T-helper 9 cell (primary cell): ENCODE measurements around the gene BCL2L15.
"Not testable (repeated sequence)": the region's sequence is repeated elsewhere in the genome, so short reads cannot be mapped to it uniquely, and the experiment has no call there.

Source experiments
- DNase-seq: peaks from one replicate; pipeline ENCODE4 v3.0.0-alpha.2; 2020

BCL2L15 gene

GRCh38 chr1:113870778-113871177, 16.6 kb downstream of the BCL2L15 start:
- no peak for DNase-seq

- DNase-seq: no peak
Observed at GRCh38 chr1:113868387-113869083, 18.8 kb downstream of the BCL2L15 start.

DNA sequence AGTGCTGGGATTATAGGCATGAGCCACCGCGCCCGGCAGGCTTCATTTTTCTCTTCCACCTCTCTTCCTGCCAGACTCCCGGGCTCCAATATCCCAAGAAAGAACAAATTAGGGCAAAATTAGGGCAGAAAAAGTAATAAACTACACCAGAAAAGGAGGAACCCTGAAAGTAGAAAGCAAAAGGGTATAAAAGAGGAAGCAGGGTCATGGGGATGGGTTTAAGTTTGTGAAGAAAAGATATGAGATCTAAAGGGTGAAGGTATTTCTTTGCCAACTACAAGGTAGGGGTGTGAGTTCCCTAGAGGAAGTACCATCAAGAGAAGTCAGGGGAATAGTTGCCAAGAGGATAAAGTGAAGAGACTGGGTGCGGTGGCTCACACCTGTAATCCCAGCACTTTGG, 25.7 kb downstream of the BCL2L15 start:
- no peak for DNase-seq

DNA sequence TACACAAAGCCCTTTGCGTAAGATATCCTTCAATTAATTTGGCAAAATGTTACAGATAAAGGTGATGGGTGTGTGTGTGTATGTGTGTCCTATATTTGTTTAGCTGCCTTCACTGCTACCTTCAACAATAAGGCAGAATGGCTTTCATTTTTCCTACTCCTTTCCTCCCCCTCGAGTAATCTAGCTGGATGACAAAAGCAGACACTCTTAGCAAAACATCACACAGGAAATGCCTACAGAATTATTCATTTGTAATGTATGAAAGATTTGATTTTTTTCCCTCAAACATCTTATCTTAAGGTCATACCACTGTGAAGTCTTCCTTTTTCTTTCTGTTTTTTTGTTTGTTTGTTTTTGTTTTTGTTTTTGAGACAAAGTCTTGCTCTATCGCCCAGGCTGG, 26.5 kb downstream of the BCL2L15 start:
- no peak for DNase-seq

- DNase-seq: no peak
Observed at GRCh38 chr1:113859478-113860175, 27.8 kb downstream of the BCL2L15 start.

- DNase-seq: no peak
Observed at GRCh38 chr1:113858982-113859381, 28.4 kb downstream of the BCL2L15 start.

DNA sequence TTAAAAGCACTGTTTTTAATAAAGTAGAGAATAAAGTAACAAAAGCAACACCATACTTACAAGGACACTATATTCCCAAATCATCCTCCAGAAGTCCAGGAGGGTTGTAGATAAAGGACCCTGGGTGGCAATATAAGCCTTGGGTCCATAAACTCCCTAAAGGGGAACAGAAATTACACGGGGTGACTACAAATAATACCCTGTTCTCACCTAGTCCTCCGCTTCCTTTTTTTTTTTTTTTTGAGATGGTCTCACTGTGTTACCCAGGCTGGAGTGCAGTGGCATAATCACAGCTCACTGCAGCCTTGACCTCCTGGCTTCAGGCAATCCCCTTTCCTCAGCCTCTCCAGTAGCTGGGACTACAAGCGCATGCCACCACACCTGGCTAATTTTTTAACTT, 29.0 kb downstream of the BCL2L15 start:
- no peak for DNase-seq

GRCh38 chr1:113857776-113858175, 29.6 kb downstream of the BCL2L15 start:
- DNase-seq: no peak

GRCh38 chr1:113856401-113856790, 31.0 kb downstream of the BCL2L15 start:
- no peak for DNase-seq

GRCh38 chr1:113855630-113856400, 31.6 kb downstream of the BCL2L15 start:
- DNase-seq: no peak

GRCh38 chr1:113854234-113854633, 33.1 kb downstream of the BCL2L15 start:
- DNase-seq: no peak

GRCh38 chr1:113852694-113853093, 34.7 kb downstream of the BCL2L15 start:
- not testable (repeated sequence) for DNase-seq

DNA sequence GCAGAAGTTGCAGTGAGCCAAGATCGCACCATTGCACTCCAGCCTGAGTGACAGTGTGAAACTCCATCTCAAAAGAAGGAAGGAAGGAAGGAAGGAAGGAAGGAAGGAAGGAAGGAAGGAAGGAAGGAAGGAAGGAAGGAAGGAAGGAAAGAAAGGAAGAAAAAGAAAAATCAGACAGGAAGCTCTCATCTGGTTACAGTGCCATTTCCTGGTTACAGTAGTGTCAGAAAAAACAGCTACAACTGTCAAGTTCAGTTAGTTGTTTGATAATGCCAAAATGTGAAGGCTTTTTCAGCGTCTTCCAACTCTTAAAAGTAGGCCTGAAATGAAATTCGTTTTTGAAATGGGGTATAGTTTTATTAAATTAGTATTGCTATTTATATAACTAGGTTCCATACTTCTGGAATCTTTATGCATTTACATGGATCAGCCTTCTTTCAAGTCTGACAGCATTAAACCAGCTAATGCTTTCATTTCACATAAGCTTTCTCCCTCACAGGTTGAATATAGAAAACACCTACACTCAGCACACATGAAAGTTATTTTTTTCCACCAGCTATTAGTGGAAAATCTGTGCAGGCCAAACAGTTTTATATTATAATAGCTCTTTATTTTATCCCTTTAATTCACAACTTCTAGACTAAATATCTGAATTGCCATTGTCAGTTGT, 37.1 kb downstream of the BCL2L15 start:
- DNase-seq: no peak

- no peak for DNase-seq
Observed at GRCh38 chr1:113849072-113849471, 38.3 kb downstream of the BCL2L15 start.

- no peak for DNase-seq
Observed at GRCh38 chr1:113846391-113847035, 40.9 kb downstream of the BCL2L15 start.

DNA sequence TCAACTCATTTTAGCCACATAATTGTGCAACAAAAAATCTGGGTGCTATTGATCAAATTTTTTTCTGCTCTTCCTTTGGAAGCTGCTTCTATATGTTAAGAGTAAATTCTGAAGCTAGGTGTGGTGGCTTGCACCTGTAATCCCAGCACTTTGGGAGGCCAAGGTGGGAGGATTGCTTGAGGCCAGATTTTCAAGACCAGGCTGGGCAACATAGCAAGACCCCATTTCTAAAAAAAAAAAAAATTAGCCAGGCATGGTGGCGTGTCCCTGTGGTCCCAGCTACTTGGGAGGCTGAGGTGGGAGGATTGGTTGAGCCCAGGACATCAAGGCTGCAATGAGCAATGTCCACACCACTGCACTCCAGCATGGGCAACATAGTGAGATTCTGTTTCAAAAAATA, 50.8 kb downstream of the BCL2L15 start:
- no peak for DNase-seq

- no peak for DNase-seq
Observed at GRCh38 chr1:113835686-113836290, 51.6 kb downstream of the BCL2L15 start.

- no peak for DNase-seq
Observed at GRCh38 chr1:113834716-113835115, 52.7 kb downstream of the BCL2L15 start.
